HL-60 (cell line): ENCODE results near the gene ESPL1.

ENCODE experiments used
- DNase-seq, 2 experiments: peaks; one replicate each; pipeline ENCODE4 v3.0.0-alpha.2; 2010 to 2020; ENCODE audit warnings: low read depth in 1 of 2, low spot score in 1 of 2
- H3K27ac ChIP-seq: fragments of 250-450 bp; sonication (Bioruptor Pico); replicated peaks from 2 replicates; pipeline ENCODE4 v1.5.1; 2020; ENCODE audit warnings: mild to moderate bottlenecking, moderate library complexity
- H3K27me3 ChIP-seq: fragments of 250-450 bp; sonication (Bioruptor Pico); 2 replicates; pipeline ENCODE4 v1.5.1; 2021; ENCODE audit warnings: mild to moderate bottlenecking, moderate library complexity; ENCODE audit not compliant: insufficient read depth, poor library complexity, severe bottlenecking
- H3K4me3 ChIP-seq: replicated peaks from 2 replicates; pipeline ENCODE4 v1.5.1; 2011; ENCODE audit warnings: mild to moderate bottlenecking, control low read depth, low read length; ENCODE audit not compliant: insufficient read depth
- GABPA ChIP-seq: IDR thresholded peaks from 2 replicates; pipeline ENCODE4 v1.6.1; 2012; ENCODE audit warnings: low read depth
- POLR2AphosphoS5 ChIP-seq: IDR thresholded peaks from 2 replicates; pipeline ENCODE4 v1.6.1; 2012; ENCODE audit warnings: low read depth
- SPI1 ChIP-seq: IDR thresholded peaks from 2 replicates; pipeline ENCODE4 v1.6.1; 2012; ENCODE audit warnings: low read depth, mild to moderate bottlenecking, borderline replicate concordance
- TF ChIP-seq, protein P1 (sequence below): IDR thresholded peaks from 2 replicates; pipeline ENCODE4 v1.6.1; 2012; ENCODE audit warnings: low read depth; ENCODE audit not compliant: insufficient replicate concordance
- TF ChIP-seq, protein P2 (sequence below): IDR thresholded peaks from one replicate; pipeline ENCODE4 v1.5.1; 2011; ENCODE audit warnings: low read length, control low read depth, inconsistent platforms; ENCODE audit not compliant: insufficient read depth

ESPL1 gene

DNA sequence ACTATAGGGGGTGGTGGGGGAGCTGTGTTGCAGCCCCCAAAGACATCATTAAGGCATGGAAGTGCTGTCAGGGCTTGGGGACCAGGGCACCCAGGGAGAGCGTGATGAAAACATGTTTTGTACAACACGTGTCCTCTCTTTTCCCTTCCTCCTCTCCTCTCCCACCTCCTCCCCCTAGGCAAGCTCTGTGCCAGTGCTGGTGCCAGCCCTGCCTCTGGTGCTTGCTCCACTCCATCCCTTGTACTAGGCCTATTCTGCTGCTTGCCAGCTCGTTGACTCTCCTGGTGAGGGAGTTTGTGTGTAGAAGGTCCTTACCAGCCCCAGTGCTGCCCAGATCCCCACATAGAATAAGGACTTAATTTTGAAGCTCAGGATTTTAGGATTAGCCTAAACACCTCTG, 32.9 kb upstream of the ESPL1 start:
- Histone ChIP-seq H3K27ac (no peak overlapping the region), H3K27me3 (peaks cover 15% of the 10 kb centered on the region), H3K4me3 (no peak overlapping the region)
- TF ChIP-seq POLR2AphosphoS5 (no peak), GABPA (no peak)
- DNase-seq = no peak

DNA sequence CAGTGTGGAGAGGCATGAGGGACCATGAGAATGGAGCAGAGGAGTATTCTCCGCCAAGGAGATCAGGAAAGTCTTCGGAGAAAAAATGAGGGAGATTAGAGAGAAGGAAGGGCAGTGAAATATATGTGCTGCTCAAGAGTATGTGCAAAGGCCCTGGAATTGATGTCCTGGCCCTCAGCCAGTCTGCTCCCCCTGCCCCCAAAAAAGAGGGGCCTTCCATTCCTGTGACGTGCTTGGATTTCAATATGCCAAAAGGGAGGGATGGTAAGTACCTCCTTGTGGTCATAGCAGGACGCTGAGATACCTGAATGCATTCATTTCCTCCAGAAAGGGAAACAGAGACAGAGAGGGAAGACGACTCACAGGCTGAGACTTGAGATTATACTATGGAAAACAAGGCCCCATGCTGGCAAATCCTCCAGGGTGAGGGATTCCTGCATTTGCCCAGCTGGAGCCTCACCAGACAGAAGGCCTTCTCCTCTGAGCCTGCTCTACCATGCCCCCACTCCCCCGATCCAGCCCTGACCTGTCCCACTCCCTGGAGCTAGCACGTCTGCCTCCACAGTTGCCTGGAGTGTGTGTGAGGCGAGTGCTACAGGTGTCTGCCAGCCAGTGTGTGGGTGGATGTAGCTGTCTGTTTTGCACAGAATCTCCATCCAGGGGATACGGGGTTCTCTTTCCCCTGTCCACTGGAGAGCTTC, 32.2 kb upstream of the ESPL1 start:
- DNase-seq = no peak
- TF ChIP-seq, protein P1, sequence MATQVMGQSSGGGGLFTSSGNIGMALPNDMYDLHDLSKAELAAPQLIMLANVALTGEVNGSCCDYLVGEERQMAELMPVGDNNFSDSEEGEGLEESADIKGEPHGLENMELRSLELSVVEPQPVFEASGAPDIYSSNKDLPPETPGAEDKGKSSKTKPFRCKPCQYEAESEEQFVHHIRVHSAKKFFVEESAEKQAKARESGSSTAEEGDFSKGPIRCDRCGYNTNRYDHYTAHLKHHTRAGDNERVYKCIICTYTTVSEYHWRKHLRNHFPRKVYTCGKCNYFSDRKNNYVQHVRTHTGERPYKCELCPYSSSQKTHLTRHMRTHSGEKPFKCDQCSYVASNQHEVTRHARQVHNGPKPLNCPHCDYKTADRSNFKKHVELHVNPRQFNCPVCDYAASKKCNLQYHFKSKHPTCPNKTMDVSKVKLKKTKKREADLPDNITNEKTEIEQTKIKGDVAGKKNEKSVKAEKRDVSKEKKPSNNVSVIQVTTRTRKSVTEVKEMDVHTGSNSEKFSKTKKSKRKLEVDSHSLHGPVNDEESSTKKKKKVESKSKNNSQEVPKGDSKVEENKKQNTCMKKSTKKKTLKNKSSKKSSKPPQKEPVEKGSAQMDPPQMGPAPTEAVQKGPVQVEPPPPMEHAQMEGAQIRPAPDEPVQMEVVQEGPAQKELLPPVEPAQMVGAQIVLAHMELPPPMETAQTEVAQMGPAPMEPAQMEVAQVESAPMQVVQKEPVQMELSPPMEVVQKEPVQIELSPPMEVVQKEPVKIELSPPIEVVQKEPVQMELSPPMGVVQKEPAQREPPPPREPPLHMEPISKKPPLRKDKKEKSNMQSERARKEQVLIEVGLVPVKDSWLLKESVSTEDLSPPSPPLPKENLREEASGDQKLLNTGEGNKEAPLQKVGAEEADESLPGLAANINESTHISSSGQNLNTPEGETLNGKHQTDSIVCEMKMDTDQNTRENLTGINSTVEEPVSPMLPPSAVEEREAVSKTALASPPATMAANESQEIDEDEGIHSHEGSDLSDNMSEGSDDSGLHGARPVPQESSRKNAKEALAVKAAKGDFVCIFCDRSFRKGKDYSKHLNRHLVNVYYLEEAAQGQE = no peak
- TF ChIP-seq, protein P2, sequence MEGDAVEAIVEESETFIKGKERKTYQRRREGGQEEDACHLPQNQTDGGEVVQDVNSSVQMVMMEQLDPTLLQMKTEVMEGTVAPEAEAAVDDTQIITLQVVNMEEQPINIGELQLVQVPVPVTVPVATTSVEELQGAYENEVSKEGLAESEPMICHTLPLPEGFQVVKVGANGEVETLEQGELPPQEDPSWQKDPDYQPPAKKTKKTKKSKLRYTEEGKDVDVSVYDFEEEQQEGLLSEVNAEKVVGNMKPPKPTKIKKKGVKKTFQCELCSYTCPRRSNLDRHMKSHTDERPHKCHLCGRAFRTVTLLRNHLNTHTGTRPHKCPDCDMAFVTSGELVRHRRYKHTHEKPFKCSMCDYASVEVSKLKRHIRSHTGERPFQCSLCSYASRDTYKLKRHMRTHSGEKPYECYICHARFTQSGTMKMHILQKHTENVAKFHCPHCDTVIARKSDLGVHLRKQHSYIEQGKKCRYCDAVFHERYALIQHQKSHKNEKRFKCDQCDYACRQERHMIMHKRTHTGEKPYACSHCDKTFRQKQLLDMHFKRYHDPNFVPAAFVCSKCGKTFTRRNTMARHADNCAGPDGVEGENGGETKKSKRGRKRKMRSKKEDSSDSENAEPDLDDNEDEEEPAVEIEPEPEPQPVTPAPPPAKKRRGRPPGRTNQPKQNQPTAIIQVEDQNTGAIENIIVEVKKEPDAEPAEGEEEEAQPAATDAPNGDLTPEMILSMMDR = no peak
- no peak for TF ChIP-seq GABPA
- TF ChIP-seq POLR2AphosphoS5 = no peak
- no peak for TF ChIP-seq SPI1
- Histone ChIP-seq H3K27ac (no peak overlapping the region), H3K4me3 (no peak overlapping the region), H3K27me3 (peaks cover 15% of the 10 kb centered on the region)

DNA sequence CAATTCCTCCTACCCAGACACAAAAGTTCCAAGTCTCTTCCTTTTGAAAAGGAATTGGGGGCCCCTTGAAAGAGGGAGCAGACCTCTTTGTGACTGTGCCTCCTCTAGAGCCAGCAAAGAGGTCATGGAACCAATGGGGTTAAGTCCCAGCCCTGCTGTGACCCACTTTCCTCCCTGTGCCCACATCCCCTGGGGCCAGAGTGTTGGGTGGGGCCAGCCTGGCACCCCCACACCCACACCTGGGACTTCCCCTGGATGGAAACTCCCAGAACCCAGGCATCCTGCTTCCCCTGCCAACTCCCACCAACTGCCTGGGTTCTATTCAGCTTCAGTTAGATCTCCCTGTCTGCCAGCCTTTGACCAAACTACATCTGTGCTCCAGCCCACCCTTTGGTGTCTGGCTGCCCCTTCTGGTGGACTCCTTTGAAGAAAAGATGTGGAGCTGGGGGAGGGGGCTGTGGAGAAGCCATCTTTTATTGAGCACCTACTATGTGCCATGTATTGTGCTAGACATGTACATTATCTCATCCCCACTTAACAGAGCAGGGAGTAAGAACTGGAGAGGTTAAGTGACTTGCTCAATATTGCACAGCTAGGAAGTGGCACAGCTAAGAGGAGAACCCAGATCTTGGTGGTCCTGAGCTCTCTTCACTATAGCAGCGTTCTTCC, 31.5 kb upstream of the ESPL1 start:
- DNase-seq = no peak
- Histone ChIP-seq H3K4me3 (no peak overlapping the region), H3K27me3 (peaks cover 11% of the 10 kb centered on the region), H3K27ac (no peak overlapping the region)
- TF ChIP-seq GABPA = no peak
- TF ChIP-seq SPI1 = no peak
- TF ChIP-seq, protein P2 = no peak
- TF ChIP-seq POLR2AphosphoS5 = no peak
- TF ChIP-seq, protein P1 = no peak

GRCh38 chr12:53239643-53240258, 28.3 kb upstream of the ESPL1 start:
- H3K27me3 ChIP-seq = no peaks in the 10 kb centered on the region
- H3K4me3 ChIP-seq = no peak overlapping the region
- TF ChIP-seq, protein P1 = no peak
- TF ChIP-seq, protein P2 = no peak
- no peak overlapping the region for H3K27ac ChIP-seq
- DNase-seq = no peak
